Measurements from ENCODE around the gene COMMD3. TPM values are rescaled to one million over a fixed set of nuclear protein-coding genes. Genes with fewer than 3 reads are reported as not detected.

COMMD3 gene
- total and polyA plus RNA-seq, 2 donors (not counting 1 experiment from before 2014, with no cell fraction given) = 46.0 to 74.3 TPM

Small RNA genes lying within 50 kb of the gene (small RNA-seq; reads per million reads assigned to genes)
- gene AL158211.3 (ENCODE audit: insufficient read length, low read depth, low replicate concordance) = not detected

Other genes with a start within 250 kb of the COMMD3 start
- not detected in 2 replicates for gene EBLN1, start 98.4 kb upstream of the COMMD3 start, total RNA-seq
- gene EBLN1, start 98.4 kb upstream of the COMMD3 start, polyA plus RNA-seq = not detected in 2 replicates
- gene BMI1, start 4.7 kb downstream of the COMMD3 start, total RNA-seq = 72.4 and 83.8 TPM in 2 replicates
- 18.0 and 28.0 TPM in 2 replicates for gene BMI1, start 4.7 kb downstream of the COMMD3 start, polyA plus RNA-seq
- not detected in 2 replicates for gene SPAG6, start 29.1 kb downstream of the COMMD3 start, total RNA-seq
- 0.17 TPM in 1 of 2 replicates, not detected in the other for gene SPAG6, start 29.1 kb downstream of the COMMD3 start, polyA plus RNA-seq

Data from B cell (primary cell).